Measurements from ENCODE around the gene HOXD10. TPM values are rescaled to one million over a fixed set of nuclear protein-coding genes. Genes with fewer than 3 reads are reported as not detected.

Gene HOXD10
- total and polyA plus RNA-seq, 2 of the 13 experiments (the other 11 are each of a cell fraction or from before 2014, with no cell fraction given) = not detected

DNA sequence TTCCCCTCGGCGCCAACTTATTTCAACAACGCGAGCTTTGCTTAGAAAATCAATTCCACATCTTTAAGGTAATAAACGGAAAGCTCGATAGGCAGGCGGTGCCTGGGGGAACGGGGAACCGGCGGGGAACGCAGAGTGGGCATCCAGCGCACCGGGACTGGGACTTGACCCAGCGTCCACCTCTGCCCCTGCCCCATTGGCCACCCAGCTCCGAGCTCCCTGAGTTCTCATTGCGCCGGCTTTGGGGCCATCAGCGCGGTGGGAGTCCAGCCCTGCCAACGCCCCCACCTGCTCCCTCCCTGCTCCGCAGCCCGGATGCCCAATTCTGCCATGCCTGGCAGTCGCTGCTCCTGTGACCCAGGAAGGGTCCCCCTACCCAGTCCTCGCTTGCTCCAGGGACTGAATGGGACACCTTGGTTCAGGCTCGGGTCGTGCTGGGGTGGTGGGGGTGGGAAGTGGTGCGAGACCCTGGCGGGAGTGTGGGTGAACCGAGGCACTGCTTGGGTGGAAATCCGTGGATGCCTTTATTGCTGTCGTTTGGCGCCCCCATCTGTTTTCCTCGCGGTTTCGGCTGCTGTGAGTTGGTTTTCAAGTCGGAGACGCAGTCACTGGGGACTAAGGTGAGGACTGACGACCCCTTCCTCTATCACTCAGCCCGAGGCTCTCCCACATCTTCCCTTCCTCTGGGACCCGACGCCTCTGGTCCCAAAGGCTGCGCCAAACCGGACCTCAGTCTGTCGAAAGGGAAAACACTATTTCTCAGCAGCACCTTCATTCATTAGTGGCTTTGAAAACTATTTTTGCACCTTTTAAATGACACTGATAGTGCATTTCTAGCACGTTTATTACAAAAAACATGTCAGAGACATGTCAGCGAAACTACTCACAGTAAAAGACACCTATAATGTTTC is 30.5 kb upstream of the HOXD10 start (continued):
- TF ChIP-seq, protein P1, sequence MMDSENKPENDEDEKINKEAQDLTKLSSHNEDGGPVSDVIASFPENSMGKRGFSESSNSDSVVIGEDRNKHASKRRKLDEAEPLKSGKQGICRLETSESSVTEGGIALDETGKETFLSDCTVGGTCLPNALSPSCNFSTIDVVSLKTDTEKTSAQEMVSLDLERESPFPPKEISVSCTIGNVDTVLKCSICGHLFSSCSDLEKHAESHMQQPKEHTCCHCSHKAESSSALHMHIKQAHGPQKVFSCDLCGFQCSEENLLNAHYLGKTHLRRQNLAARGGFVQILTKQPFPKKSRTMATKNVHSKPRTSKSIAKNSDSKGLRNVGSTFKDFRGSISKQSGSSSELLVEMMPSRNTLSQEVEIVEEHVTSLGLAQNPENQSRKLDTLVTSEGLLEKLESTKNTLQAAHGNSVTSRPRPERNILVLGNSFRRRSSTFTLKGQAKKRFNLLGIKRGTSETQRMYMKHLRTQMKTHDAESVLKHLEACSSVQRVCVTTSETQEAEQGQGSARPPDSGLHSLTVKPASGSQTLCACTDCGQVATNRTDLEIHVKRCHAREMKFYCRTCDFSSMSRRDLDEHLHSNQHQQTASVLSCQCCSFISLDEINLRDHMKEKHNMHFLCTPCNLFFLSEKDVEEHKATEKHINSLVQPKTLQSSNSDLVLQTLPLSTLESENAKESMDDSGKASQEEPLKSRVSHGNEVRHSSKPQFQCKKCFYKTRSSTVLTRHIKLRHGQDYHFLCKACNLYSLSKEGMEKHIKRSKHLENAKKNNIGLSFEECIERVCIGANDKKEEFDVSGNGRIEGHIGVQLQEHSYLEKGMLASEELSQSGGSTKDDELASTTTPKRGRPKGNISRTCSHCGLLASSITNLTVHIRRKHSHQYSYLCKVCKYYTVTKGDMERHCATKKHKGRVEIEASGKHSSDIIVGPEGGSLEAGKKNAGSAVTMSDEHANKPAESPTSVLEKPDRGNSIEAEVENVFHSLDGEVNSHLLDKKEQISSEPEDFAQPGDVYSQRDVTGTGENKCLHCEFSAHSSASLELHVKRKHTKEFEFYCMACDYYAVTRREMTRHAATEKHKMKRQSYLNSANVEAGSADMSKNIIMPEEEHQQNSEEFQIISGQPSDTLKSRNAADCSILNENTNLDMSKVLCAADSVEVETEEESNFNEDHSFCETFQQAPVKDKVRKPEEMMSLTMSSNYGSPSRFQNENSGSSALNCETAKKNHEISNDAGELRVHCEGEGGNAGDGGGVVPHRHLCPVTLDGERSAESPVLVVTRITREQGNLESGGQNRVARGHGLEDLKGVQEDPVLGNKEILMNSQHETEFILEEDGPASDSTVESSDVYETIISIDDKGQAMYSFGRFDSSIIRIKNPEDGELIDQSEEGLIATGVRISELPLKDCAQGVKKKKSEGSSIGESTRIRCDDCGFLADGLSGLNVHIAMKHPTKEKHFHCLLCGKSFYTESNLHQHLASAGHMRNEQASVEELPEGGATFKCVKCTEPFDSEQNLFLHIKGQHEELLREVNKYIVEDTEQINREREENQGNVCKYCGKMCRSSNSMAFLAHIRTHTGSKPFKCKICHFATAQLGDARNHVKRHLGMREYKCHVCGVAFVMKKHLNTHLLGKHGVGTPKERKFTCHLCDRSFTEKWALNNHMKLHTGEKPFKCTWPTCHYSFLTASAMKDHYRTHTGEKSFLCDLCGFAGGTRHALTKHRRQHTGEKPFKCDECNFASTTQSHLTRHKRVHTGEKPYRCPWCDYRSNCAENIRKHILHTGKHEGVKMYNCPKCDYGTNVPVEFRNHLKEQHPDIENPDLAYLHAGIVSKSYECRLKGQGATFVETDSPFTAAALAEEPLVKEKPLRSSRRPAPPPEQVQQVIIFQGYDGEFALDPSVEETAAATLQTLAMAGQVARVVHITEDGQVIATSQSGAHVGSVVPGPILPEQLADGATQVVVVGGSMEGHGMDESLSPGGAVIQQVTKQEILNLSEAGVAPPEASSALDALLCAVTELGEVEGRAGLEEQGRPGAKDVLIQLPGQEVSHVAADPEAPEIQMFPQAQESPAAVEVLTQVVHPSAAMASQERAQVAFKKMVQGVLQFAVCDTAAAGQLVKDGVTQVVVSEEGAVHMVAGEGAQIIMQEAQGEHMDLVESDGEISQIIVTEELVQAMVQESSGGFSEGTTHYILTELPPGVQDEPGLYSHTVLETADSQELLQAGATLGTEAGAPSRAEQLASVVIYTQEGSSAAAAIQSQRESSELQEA (CRISPR knock-in tag; IDR thresholded peaks at IDR 0.05; ENCODE audit: not compliant biosample characterization) = no peak
- TF ChIP-seq IRF2 (CRISPR knock-in tag; IDR thresholded peaks at IDR 0.05) = no peak
- 0 out of 2 replicates have a peak, but pooled peaks have one; percentile 15 for TF ChIP-seq HES4 (CRISPR knock-in tag; IDR thresholded peaks at IDR 0.05; ENCODE audit: borderline replicate concordance)
- no peak for TF ChIP-seq SKI (IDR thresholded peaks at IDR 0.05; ENCODE audit: partially characterized antibody)
- TF ChIP-seq HNRNPH1 (optimal IDR thresholded peaks at IDR 0.05; ENCODE audit: low read depth, low read length) = no peak
- TF ChIP-seq, protein P2, sequence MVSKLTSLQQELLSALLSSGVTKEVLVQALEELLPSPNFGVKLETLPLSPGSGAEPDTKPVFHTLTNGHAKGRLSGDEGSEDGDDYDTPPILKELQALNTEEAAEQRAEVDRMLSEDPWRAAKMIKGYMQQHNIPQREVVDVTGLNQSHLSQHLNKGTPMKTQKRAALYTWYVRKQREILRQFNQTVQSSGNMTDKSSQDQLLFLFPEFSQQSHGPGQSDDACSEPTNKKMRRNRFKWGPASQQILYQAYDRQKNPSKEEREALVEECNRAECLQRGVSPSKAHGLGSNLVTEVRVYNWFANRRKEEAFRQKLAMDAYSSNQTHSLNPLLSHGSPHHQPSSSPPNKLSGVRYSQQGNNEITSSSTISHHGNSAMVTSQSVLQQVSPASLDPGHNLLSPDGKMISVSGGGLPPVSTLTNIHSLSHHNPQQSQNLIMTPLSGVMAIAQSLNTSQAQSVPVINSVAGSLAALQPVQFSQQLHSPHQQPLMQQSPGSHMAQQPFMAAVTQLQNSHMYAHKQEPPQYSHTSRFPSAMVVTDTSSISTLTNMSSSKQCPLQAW (CRISPR knock-in tag; IDR thresholded peaks at IDR 0.05) = peak; percentile 46; the same call in 1 of the 2 replicates
- TF ChIP-seq MEIS1 (CRISPR knock-in tag; IDR thresholded peaks at IDR 0.05; ENCODE audit: borderline replicate concordance) = no peak
- TF ChIP-seq, protein P3, sequence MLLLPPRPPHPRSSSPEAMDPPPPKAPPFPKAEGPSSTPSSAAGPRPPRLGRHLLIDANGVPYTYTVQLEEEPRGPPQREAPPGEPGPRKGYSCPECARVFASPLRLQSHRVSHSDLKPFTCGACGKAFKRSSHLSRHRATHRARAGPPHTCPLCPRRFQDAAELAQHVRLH (CRISPR knock-in tag; IDR thresholded peaks at IDR 0.05; ENCODE audit: borderline replicate concordance, low read depth) = 0 out of 2 replicates have a peak, but pooled peaks have one; percentile 28
- no peak for TF ChIP-seq ZIK1 (CRISPR knock-in tag; IDR thresholded peaks at IDR 0.05; ENCODE audit: borderline replicate concordance, low read depth)
- peak; percentile 97 for TF ChIP-seq STAG1 (CRISPR knock-in tag; IDR thresholded peaks at IDR 0.05)
- TF ChIP-seq ZBTB7B (CRISPR knock-in tag; IDR thresholded peaks at IDR 0.05) = no peak
- TF ChIP-seq CHD4 (IDR thresholded peaks at IDR 0.05; ENCODE audit: borderline replicate concordance, low read length) = no peak
- TF ChIP-seq ZNF34 (CRISPR knock-in tag; IDR thresholded peaks at IDR 0.05; ENCODE audit: borderline replicate concordance) = no peak
- TF ChIP-seq SPEN (CRISPR knock-in tag; IDR thresholded peaks at IDR 0.05; ENCODE audit: low read depth) = peak; percentile 58; the same call in 1 of the 2 replicates
- TF ChIP-seq ZNF563 (CRISPR knock-in tag; IDR thresholded peaks at IDR 0.05) = 0 out of 2 replicates have a peak, but pooled peaks have one; percentile 40
- TF ChIP-seq, protein P4, sequence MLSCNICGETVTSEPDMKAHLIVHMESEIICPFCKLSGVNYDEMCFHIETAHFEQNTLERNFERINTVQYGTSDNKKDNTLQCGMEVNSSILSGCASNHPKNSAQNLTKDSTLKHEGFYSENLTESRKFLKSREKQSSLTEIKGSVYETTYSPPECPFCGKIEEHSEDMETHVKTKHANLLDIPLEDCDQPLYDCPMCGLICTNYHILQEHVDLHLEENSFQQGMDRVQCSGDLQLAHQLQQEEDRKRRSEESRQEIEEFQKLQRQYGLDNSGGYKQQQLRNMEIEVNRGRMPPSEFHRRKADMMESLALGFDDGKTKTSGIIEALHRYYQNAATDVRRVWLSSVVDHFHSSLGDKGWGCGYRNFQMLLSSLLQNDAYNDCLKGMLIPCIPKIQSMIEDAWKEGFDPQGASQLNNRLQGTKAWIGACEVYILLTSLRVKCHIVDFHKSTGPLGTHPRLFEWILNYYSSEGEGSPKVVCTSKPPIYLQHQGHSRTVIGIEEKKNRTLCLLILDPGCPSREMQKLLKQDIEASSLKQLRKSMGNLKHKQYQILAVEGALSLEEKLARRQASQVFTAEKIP (CRISPR knock-in tag; IDR thresholded peaks at IDR 0.05; ENCODE audit: borderline replicate concordance) = no peak

Data from HepG2 (cell line).